GM12892 (cell line): ENCODE data around the gene NKD1.

Source experiments
- POLR2A ChIP-seq: IDR thresholded peaks from 2 replicates; pipeline ENCODE4 v1.6.1; 2011; ENCODE audit warnings: low read depth, low read length, control low read depth
- POLR2AphosphoS5 ChIP-seq: IDR thresholded peaks from 2 replicates; pipeline ENCODE4 v1.6.1; 2011; ENCODE audit warnings: low read depth, low read length, control low read depth

GRCh38 chr16:50501986-50502615 lies 46.1 kb upstream of the NKD1 start:
- TF ChIP-seq POLR2A: no peak
- TF ChIP-seq POLR2AphosphoS5: no peak
